Astrocyte (in vitro differentiated cells and primary cell): Measurements from ENCODE around the gene NPW. TPM values are rescaled to one million over a fixed set of nuclear protein-coding genes. Genes with fewer than 3 reads are reported as not detected.

Experiments used
- DNase-seq: peaks from one replicate; pipeline ENCODE4 v3.0.0-alpha.2; 2010; ENCODE audit warnings: low read depth
- FAIRE-seq: peaks from 2 replicates; lab custom pipeline; 2011; peaks lifted over from hg19 to GRCh38; lab: Jason Lieb, UNC
- H2AFZ ChIP-seq: 2 replicates; pipeline ENCODE4 v1.6.0; 2012; ENCODE audit warnings: low read depth, low read length, inconsistent platforms
- H3K27ac ChIP-seq: 2 replicates; pipeline ENCODE4 v1.5.1; 2011; ENCODE audit warnings: low read depth, low read length, inconsistent platforms
- H3K27me3 ChIP-seq: 2 replicates; pipeline ENCODE4 v1.6.0; 2011; ENCODE audit warnings: low read length, inconsistent platforms; ENCODE audit not compliant: insufficient read depth
- H3K36me3 ChIP-seq: 2 replicates; pipeline ENCODE4 v1.5.1; 2011; ENCODE audit warnings: low read length, inconsistent platforms; ENCODE audit not compliant: insufficient read depth
- H3K4me1 ChIP-seq: 2 replicates; pipeline ENCODE4 v1.5.1; 2011; ENCODE audit warnings: low read length, inconsistent platforms; ENCODE audit not compliant: insufficient read depth
- H3K4me2 ChIP-seq: 2 replicates; pipeline ENCODE4 v1.6.0; 2012; ENCODE audit warnings: low read length, inconsistent platforms
- H3K4me3 ChIP-seq: 2 replicates; pipeline ENCODE4 v1.5.1; 2011; ENCODE audit warnings: low read depth, mild to moderate bottlenecking, low read length, inconsistent platforms; ENCODE audit not compliant: insufficient read depth
- H3K79me2 ChIP-seq: 2 replicates; pipeline ENCODE4 v1.6.0; 2012; ENCODE audit warnings: mild to moderate bottlenecking, low read length, inconsistent platforms; ENCODE audit not compliant: insufficient read depth
- H3K9ac ChIP-seq: 2 replicates; pipeline ENCODE4 v1.6.0; 2012; ENCODE audit warnings: mild to moderate bottlenecking, low read length, inconsistent platforms
- H3K9me3 ChIP-seq: 2 replicates; pipeline ENCODE4 v1.5.1; 2012; ENCODE audit warnings: low read depth, mild to moderate bottlenecking, low read length, inconsistent platforms; ENCODE audit not compliant: insufficient read depth
- H4K20me1 ChIP-seq: 2 replicates; pipeline ENCODE4 v1.6.0; 2012; ENCODE audit warnings: low read length, inconsistent platforms; ENCODE audit not compliant: insufficient read depth
- H3K27ac Mint-ChIP-seq: one replicate; pipeline ENCODE4 v1.8.0; 2021; ENCODE audit warnings: mild to moderate bottlenecking, mixed read lengths; ENCODE audit not compliant: unreplicated experiment
- H3K27me3 Mint-ChIP-seq: one replicate; pipeline ENCODE4 v1.8.0; 2021; ENCODE audit warnings: low read depth, mixed read lengths; ENCODE audit not compliant: unreplicated experiment
- H3K36me3 Mint-ChIP-seq: one replicate; pipeline ENCODE4 v1.8.0; 2021; ENCODE audit warnings: low read depth, mixed read lengths; ENCODE audit not compliant: unreplicated experiment
- H3K4me1 Mint-ChIP-seq: one replicate; pipeline ENCODE4 v1.8.0; 2021; ENCODE audit warnings: low read depth, mixed read lengths; ENCODE audit not compliant: unreplicated experiment
- H3K4me3 Mint-ChIP-seq: one replicate; pipeline ENCODE4 v1.8.0; 2021; ENCODE audit warnings: mild to moderate bottlenecking, moderate library complexity, mixed read lengths; ENCODE audit not compliant: unreplicated experiment
- H3K9me3 Mint-ChIP-seq: one replicate; pipeline ENCODE4 v1.8.0; 2021; ENCODE audit warnings: mild to moderate bottlenecking, mixed read lengths; ENCODE audit not compliant: unreplicated experiment
- EZH2 ChIP-seq: IDR thresholded peaks from 2 replicates; pipeline ENCODE4 v1.6.1; 2012; ENCODE audit warnings: mild to moderate bottlenecking, low read length, inconsistent platforms; ENCODE audit not compliant: insufficient read depth
- total RNA-seq: library from RNA; stranded (reverse); gene quantifications from 2 replicates; pipeline ENCODE4 v1.2.1, GENCODE V29; 2021
- TF ChIP-seq, protein P1 (sequence below): IDR thresholded peaks from 2 replicates; pipeline ENCODE4 v1.5.1; 2011; ENCODE audit warnings: low read depth, mild to moderate bottlenecking, inconsistent platforms, low read length, moderate library complexity; ENCODE audit not compliant: insufficient read depth

Gene NPW
- total RNA-seq, 1 donor from 2014 or later = 2.1 TPM

DNA sequence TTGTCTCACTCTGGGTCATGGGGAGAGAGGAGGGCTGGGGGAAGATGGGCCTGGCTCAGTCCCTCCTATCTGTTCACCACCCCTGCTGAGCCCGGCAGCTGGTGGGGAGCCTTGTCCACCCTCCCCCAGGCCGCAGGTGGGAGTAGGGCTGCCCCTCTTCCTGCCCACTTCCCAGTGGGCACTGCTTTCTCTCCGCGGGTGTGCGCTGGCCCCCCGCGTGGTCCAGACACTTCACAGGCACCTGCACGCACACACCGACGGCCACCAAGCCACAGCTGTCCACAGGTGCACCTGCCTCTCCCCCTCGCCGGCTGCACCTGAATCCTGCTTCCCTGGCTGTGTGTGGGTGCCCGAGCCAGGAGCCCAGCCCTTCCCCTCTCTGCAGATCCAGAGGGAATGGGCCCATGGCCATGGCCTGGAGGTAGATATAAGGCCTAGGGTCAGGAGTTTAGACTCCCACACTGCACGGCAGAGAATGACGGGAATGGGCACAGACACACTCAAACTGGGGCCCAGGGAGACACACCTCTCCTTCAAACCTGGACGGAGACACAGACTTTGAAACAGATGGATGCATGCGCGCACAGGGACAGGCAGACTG lies 9.1 kb downstream of the NPW start:
- H4K20me1 ChIP-seq = peaks cover 23% of the 10 kb centered on the region
- no peak for TF ChIP-seq EZH2
- TF ChIP-seq, protein P1, sequence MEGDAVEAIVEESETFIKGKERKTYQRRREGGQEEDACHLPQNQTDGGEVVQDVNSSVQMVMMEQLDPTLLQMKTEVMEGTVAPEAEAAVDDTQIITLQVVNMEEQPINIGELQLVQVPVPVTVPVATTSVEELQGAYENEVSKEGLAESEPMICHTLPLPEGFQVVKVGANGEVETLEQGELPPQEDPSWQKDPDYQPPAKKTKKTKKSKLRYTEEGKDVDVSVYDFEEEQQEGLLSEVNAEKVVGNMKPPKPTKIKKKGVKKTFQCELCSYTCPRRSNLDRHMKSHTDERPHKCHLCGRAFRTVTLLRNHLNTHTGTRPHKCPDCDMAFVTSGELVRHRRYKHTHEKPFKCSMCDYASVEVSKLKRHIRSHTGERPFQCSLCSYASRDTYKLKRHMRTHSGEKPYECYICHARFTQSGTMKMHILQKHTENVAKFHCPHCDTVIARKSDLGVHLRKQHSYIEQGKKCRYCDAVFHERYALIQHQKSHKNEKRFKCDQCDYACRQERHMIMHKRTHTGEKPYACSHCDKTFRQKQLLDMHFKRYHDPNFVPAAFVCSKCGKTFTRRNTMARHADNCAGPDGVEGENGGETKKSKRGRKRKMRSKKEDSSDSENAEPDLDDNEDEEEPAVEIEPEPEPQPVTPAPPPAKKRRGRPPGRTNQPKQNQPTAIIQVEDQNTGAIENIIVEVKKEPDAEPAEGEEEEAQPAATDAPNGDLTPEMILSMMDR = no peak
- Mint-ChIP-seq H3K4me1 (peaks cover 12% of the 10 kb centered on the region), H3K27ac (no peak overlapping the region), H3K36me3 (no peaks in the 10 kb centered on the region), H3K4me3 (peak overlapping the region; percentile 96), H3K9me3 (no peaks in the 10 kb centered on the region), H3K27me3 (no peaks in the 10 kb centered on the region)
- no peaks in the 10 kb centered on the region for H3K36me3 ChIP-seq
- no peak overlapping the region for H2AFZ ChIP-seq
- no peak for FAIRE-seq
- peaks cover 28% of the 10 kb centered on the region for H3K4me1 ChIP-seq
- H3K27me3 ChIP-seq = no peaks in the 10 kb centered on the region
- no peak overlapping the region for H3K27ac ChIP-seq
- no peak overlapping the region for H3K4me3 ChIP-seq
- DNase-seq = no peak
- H3K79me2 ChIP-seq = peaks cover 36% of the 10 kb centered on the region
- no peaks in the 10 kb centered on the region for H3K9me3 ChIP-seq
- no peak overlapping the region for H3K9ac ChIP-seq
- H3K4me2 ChIP-seq = peak overlapping the region; percentile 95

DNA sequence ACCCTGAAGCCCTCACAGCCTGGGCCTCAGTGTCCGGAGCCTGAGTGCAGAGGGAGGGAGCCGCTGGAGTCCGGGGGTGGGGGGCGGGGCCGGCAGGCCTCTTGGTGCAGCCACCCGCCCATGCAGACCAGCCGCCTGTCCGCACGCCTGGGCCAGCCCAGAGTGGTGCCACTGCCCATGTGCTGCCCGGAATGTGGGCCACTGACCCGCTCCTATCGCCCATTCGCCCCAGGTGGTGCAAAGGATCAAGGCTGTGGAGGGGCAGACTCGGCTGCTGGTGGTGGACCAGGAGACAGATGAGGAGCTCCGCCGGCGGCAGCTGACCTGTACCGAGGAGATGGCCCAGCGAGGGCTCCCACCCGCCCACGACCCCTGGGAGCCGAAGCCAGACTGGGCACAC lies 9.8 kb downstream of the NPW start:
- Histone ChIP-seq H3K36me3 (no peaks in the 10 kb centered on the region), H3K27me3 (no peaks in the 10 kb centered on the region), H2AFZ (no peak overlapping the region), H3K4me2 (peak overlapping the region; percentile 22), H3K4me3 (no peak overlapping the region), H3K9me3 (no peaks in the 10 kb centered on the region), H4K20me1 (peaks cover 23% of the 10 kb centered on the region), H3K79me2 (peaks cover 40% of the 10 kb centered on the region), H3K27ac (no peak overlapping the region), H3K4me1 (peaks cover 32% of the 10 kb centered on the region), H3K9ac (no peak overlapping the region)
- no peaks in the 10 kb centered on the region for H3K27me3 Mint-ChIP-seq
- FAIRE-seq = no peak
- H3K9me3 Mint-ChIP-seq = no peaks in the 10 kb centered on the region
- no peaks in the 10 kb centered on the region for H3K36me3 Mint-ChIP-seq
- DNase-seq = no peak
- TF ChIP-seq, protein P1 = no peak
- no peak for TF ChIP-seq EZH2
- H3K27ac Mint-ChIP-seq = no peak overlapping the region
- H3K4me1 Mint-ChIP-seq = peaks cover 16% of the 10 kb centered on the region
- no peak overlapping the region for H3K4me3 Mint-ChIP-seq

DNA sequence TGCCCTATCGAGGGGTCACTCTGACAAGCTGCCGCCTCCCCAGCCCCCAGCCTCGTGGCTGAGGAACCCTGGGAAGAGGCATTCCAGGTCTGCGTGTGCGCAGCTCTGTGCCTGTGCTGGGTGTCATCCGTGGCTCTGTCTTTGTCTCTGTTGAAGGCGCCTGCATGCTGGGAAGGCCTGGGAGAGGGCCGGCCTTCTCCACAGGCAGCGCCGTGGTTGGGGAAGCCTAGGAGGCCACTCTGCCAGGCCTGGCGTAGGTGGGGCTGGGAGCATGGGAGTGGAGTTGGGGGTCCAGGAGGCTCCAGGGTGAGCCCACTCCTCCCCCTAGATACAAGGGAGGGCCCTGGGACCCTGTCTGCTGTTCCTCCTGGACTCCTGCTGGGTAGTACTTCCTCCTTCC lies 10.5 kb downstream of the NPW start:
- H3K4me1 Mint-ChIP-seq = peaks cover 18% of the 10 kb centered on the region
- H3K4me3 Mint-ChIP-seq = no peak overlapping the region
- Histone ChIP-seq H3K9ac (no peak overlapping the region), H4K20me1 (peaks cover 23% of the 10 kb centered on the region), H3K4me2 (no peak overlapping the region), H3K27me3 (no peaks in the 10 kb centered on the region), H2AFZ (no peak overlapping the region), H3K4me3 (no peak overlapping the region), H3K79me2 (peaks cover 46% of the 10 kb centered on the region), H3K4me1 (peaks cover 38% of the 10 kb centered on the region), H3K36me3 (no peaks in the 10 kb centered on the region), H3K9me3 (no peaks in the 10 kb centered on the region), H3K27ac (no peak overlapping the region)
- H3K27me3 Mint-ChIP-seq = no peaks in the 10 kb centered on the region
- no peak for FAIRE-seq
- no peaks in the 10 kb centered on the region for H3K9me3 Mint-ChIP-seq
- no peak overlapping the region for H3K27ac Mint-ChIP-seq
- no peaks in the 10 kb centered on the region for H3K36me3 Mint-ChIP-seq
- DNase-seq = no peak
- TF ChIP-seq EZH2 = no peak
- TF ChIP-seq, protein P1 = no peak
